Tibial nerve (tissue), 4 donors: ENCODE measurements around the gene DPEP3.

ENCODE experiments used
- CTCF ChIP-seq, 5 experiments: fragments of 200-600 bp in 3 of 5; fragments of 450-650 bp in 2 of 5; sonication (generic) in 3 of 5; IDR thresholded peaks; one replicate each; pipeline ENCODE4 v1.5.1; 2016 to 2019; ENCODE audit warnings: antibody characterized with exemption in 5 of 5, mild to moderate bottlenecking in 3 of 5, moderate library complexity in 2 of 5
- EP300 ChIP-seq, 2 donors: sonication (generic); formaldehyde crosslinking; IDR thresholded peaks; one replicate each; pipeline ENCODE4 v1.6.1; 2017; ENCODE audit warnings: antibody characterized with exemption in 2 of 2, mild to moderate bottlenecking in 1 of 2
- POLR2A ChIP-seq, 2 donors: fragments of 450-650 bp; IDR thresholded peaks; one replicate each; pipeline ENCODE4 v1.6.1; 2017; ENCODE audit warnings: antibody characterized with exemption in 2 of 2, mild to moderate bottlenecking in 2 of 2, moderate library complexity in 2 of 2

- TF ChIP-seq CTCF (IDR thresholded peaks at IDR 0.05) (no peak), EP300 (IDR thresholded peaks at IDR 0.05) (peak in 1 of 2 donors; percentile 37), POLR2A (IDR thresholded peaks at IDR 0.05) (no peak)
Measured at GRCh38 chr16:68013440-68013839, 33.1 kb upstream of the DPEP3 start.
